Amygdala (tissue), 56 donors: Measurements from ENCODE around the gene RPH3AL.

ENCODE experiments used
- DNase-seq, 56 donors: peaks; one replicate each; lab custom pipeline; 2025; lab: John Stamatoyannopoulos, UW

RPH3AL gene

GRCh38 chr17:193841-194806 is 158.5 kb downstream of the RPH3AL start:
- peak in 12 of 56 donors; percentile 14 to 54 (median 30) for DNase-seq

- DNase-seq = no peak
Observed at GRCh38 chr17:193426-193810, 159.2 kb downstream of the RPH3AL start.

GRCh38 chr17:192666-193425 is 159.8 kb downstream of the RPH3AL start:
- DNase-seq = no peak

GRCh38 chr17:189444-189843 is 163.2 kb downstream of the RPH3AL start:
- no peak for DNase-seq

- no peak for DNase-seq
Observed at GRCh38 chr17:187130-187529, 165.5 kb downstream of the RPH3AL start.

GRCh38 chr17:185445-186138 is 167.0 kb downstream of the RPH3AL start:
- DNase-seq = no peak

- peak in 6 of 56 donors; percentile 7 to 40 (median 16) for DNase-seq
Observed at GRCh38 chr17:183021-183420, 169.6 kb downstream of the RPH3AL start.

GRCh38 chr17:182050-182751 is 170.4 kb downstream of the RPH3AL start:
- DNase-seq = no peak

GRCh38 chr17:181245-182049 is 171.2 kb downstream of the RPH3AL start, which contains the start of gene DOC2B:
TSS of gene DOC2B (minus strand) at chr17:181650. CDS start at chr17:181479, 171 bp downstream.
- peak in 10 of 56 donors; percentile 6 to 62 (median 20) for DNase-seq

GRCh38 chr17:180381-181244 is 172.0 kb downstream of the RPH3AL start:
- peak in 1 of 56 donors; percentile 29 for DNase-seq

GRCh38 chr17:179781-180380 is 172.7 kb downstream of the RPH3AL start:
- DNase-seq = no peak

- no peak for DNase-seq
Observed at GRCh38 chr17:179066-179432, 173.6 kb downstream of the RPH3AL start.

GRCh38 chr17:178292-179065 is 174.1 kb downstream of the RPH3AL start:
- no peak for DNase-seq

- DNase-seq = no peak
Observed at GRCh38 chr17:177762-178161, 174.8 kb downstream of the RPH3AL start.

- DNase-seq = no peak
Observed at GRCh38 chr17:177155-177554, 175.5 kb downstream of the RPH3AL start.

- no peak for DNase-seq
Observed at GRCh38 chr17:173166-173911, 179.3 kb downstream of the RPH3AL start.
